GM19238 (cell line): ENCODE measurements around the gene PCLAF.

Source experiments
- DNase-seq: peaks from one replicate; pipeline ENCODE4 v3.0.0; 2011; ENCODE audit warnings: low spot score; ENCODE audit not compliant: insufficient read length

The PCLAF gene

DNA sequence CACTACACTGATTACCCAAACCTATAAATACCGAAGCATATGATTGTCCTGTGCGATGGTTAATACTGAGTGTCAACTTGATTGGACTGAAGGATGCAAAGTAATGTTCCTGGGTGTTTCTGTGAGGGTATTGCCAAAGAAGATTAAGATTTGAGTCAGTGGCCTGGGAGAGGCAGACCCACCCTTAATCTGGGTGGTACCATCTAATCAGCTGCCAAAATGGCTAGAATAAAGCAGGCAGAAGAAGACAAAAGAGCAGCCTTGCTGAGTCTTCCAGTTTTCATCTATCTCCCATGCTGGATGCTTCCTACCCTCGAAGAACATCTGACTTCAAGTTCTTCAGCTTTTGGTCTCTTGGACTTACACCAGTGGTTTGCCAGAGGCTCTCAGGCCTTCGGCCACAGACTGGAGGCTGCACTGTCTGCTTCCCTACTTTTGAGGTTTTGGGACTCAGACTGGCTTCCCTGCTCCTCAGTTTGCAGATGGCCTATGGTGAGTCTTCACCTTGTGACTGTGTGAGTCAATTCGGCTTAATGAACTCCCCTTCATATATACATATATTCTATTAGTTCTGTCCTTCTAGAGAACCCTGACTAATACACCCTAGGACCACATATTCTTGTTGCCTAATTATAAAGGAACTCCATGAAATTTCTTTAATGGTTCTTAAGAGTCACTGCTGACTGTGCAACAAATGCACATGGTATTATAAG, 56.9 kb downstream of the PCLAF start:
- DNase-seq = no peak

- no peak for DNase-seq
Measured at GRCh38 chr15:64315216-64315615, 66.0 kb downstream of the PCLAF start.

- DNase-seq = no peak
Measured at GRCh38 chr15:64314456-64314855, 66.8 kb downstream of the PCLAF start.
